Caki2 (cell line): ENCODE data around the gene RIC1. TPM values are rescaled to one million over a fixed set of nuclear protein-coding genes. Genes with fewer than 3 reads are reported as not detected.
"Not testable (repeated sequence)": the region's sequence is repeated elsewhere in the genome, so short reads cannot be mapped to it uniquely, and the experiment has no call there.

Experiments
- DNase-seq: peaks from one replicate; pipeline ENCODE4 v3.0.0-alpha.2; 2015; ENCODE audit warnings: low read depth
- in situ Hi-C: cut with HindIII; loops from 2 replicates; pipeline ENCODE4 v1.10.0; 2016; ENCODE audit warnings: low sequenced_read_pairs, low pct_unique_long_range_greater_than_20kb, mixed read lengths
- total RNA-seq: library from RNA; depleted of rRNA; stranded (reverse); fragments of >200 nt; shearing (Covaris generic); gene quantifications from 2 replicates; pipeline ENCODE4 v1.2.3, GENCODE V29; 2014; ENCODE audit warnings: low replicate concordance

The RIC1 gene
- total RNA-seq, 1 experiment from 2014 or later, result 7.4 TPM

GRCh38 chr9:5764130-5764868, 135.4 kb downstream of the RIC1 start:
- in situ Hi-C loops, result no loop called here
- DNase-seq, result no peak

GRCh38 chr9:5767968-5768932, 139.3 kb downstream of the RIC1 start:
- in situ Hi-C loops, result no loop called here
- DNase-seq, result no peak

GRCh38 chr9:5773324-5773999, 144.6 kb downstream of the RIC1 start:
- DNase-seq, result no peak

GRCh38 chr9:5778805-5779204, 149.9 kb downstream of the RIC1 start:
- in situ Hi-C loops, result no loop called here
- DNase-seq, result no peak

More at GRCh38 chr9:5773324-5773999, 144.6 kb downstream of the RIC1 start:
- in situ Hi-C loops, result no loop called here

GRCh38 chr9:5779705-5780218, 150.9 kb downstream of the RIC1 start:
- in situ Hi-C loops, DNase-seq: not testable (repeated sequence)

DNA sequence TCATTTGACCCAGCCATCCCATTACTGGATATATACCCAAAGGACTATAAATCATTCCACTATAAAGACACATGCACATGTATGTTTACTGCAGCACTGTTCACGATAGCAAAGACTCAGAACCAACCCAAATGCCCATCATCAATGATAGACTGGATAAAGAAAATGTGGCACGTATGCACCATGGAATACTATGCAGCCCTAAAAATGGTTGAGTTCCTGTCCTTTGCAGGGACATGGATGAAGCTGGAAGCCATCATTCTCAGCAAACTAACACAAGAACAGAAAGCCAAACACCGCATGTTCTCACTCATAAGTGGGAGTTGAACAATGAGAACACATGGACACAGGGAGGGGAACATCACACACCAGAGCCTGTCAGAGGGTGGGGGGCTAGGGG, 154.5 kb downstream of the RIC1 start:
- in situ Hi-C loops, DNase-seq: not testable (repeated sequence)

GRCh38 chr9:5783982-5784381, 155.1 kb downstream of the RIC1 start:
- DNase-seq, result no peak
- in situ Hi-C loops, result no loop called here

- in situ Hi-C loops, result no loop called here
- DNase-seq, result no peak
Measured at GRCh38 chr9:5784526-5785315, 155.8 kb downstream of the RIC1 start.

- no peak for DNase-seq
- in situ Hi-C loops, result no loop called here
Measured at GRCh38 chr9:5786370-5787127, 157.6 kb downstream of the RIC1 start.

- no peak for DNase-seq
- in situ Hi-C loops, result no loop called here
Measured at GRCh38 chr9:5787220-5787619, 158.3 kb downstream of the RIC1 start.

DNA sequence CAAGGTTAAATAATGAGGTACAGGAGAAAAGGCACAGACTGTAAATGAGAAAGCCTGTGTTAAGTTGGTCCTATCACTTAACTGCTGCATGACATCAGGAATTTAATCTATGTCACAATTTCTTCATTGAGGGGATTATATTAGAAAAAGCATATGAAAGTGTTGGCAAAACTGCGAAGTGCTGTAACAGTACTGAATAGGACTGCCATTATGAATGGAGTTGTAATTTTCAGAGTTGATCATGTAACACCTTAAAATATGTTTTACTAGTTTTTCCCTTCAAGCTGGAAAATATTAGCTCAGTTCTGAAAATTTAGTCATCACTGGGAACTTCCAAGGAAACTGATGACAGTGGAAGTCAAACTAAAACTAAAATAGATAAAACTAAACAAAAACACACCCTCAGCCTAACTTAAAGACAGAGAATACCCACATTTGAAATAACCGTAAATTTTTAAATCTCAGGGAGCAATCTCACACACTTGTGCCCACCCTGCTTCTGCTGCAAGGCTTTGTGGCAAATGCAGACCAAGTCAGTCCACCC, 158.9 kb downstream of the RIC1 start:
- in situ Hi-C loops, result no loop called here

GRCh38 chr9:5789489-5789888, 160.6 kb downstream of the RIC1 start:
- in situ Hi-C loops, result no loop called here
- no peak for DNase-seq

More for the DNA sequence above, 158.9 kb downstream of the RIC1 start:
- no peak for DNase-seq

GRCh38 chr9:5790923-5791322, 162.0 kb downstream of the RIC1 start:
- DNase-seq, result no peak
- in situ Hi-C loops, result no loop called here

GRCh38 chr9:5791870-5792269, 163.0 kb downstream of the RIC1 start:
- no peak for DNase-seq
- in situ Hi-C loops, result no loop called here

DNA sequence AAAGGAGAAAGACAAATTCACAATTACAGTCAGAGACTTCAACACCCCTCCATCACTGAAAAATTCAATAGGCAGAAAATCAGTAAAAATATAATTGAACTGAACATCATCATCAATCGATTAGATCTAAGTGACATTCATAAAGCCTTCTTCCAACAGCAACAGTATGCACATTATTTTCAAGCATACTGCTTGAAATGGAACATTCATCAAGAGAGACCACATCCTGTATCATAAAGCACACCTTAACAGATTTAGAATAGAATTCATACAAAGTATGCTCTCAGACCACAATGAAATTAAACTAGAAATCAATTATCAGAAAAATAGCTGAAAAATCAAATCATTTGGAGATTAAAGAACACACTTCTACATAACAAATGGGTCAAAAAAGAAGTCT, 164.9 kb downstream of the RIC1 start:
- in situ Hi-C loops, result no loop called here
- DNase-seq, result no peak

DNA sequence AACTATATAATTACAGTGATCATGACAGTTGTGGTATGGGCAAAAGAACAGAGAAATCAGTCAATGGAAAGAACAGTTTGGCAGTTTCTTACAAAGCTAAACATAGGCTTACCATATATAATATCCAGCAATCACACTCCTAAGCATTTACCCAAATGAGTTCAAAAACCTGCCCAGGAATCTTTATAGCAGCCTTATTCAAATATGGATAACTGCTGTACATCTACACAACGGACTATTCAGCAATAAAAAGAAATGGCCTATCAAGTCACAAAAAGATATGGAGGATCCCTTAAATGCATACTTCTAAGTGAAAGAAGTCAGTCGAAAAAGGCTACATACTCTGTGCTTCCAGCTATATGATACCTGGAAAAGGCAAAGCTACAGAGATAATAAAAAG, 167.4 kb downstream of the RIC1 start:
- in situ Hi-C loops, result no loop called here
- no peak for DNase-seq

GRCh38 chr9:5798581-5798980, 169.7 kb downstream of the RIC1 start:
- no peak for DNase-seq
- in situ Hi-C loops, result no loop called here
